HG03139 (cell line): ENCODE results near the gene MAGEL2.

Experiments
- ATAC-seq: cut with Tn5 transposase; IDR thresholded peaks from one replicate; pipeline ENCODE4 v1.9.1; 2021; ENCODE audit not compliant: unreplicated experiment

The MAGEL2 gene

DNA sequence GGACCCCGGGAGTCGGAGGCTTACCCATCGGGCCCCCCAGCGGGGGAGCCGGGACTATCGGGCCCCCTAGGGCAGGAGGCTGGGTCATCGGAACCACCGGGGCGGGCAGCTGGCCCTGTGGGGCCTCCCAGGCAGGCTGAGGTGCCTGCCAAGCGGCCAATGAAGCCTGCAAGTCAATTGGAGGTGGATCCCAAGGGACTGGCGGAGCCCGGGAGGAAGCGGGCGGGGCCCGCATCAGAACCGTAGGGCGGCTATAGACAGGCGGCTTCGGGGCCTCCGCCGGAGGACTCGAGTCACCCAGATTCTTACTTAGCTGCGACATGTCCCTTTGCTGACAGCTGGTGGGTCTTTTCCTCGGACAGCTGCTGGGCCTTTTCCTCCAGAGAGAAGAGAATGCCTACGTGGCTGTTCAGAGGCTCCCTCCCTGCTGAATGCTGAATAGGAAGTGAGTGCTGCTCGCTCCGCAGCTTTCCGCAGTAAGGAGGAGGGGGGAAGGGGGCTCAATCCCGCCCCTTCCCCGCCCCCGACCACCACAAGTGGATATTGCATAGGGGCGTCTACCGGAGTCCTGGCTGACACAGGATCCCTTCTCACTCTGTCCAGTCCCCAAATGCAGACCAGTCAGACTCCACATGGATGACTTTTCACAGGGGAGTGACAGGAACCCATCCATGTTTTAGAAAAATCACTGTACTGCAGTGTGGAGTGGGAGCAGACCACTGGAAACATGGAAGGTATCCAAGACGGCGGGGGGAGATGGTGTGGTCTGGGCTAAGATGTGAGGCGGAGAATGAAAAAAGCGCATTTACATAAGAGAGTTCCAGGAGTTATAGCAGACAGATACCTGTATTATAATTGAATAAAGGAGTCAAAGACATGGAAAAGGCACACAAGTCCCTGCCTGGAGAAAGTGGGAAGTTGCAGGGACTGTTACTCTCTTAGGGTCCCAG is at the start of gene MAGEL2:
TSS of gene MAGEL2 (minus strand) at position 447 of the 950 bp plus-strand sequence. CDS start at position 322, 125 bp downstream.
- no peak for ATAC-seq

DNA sequence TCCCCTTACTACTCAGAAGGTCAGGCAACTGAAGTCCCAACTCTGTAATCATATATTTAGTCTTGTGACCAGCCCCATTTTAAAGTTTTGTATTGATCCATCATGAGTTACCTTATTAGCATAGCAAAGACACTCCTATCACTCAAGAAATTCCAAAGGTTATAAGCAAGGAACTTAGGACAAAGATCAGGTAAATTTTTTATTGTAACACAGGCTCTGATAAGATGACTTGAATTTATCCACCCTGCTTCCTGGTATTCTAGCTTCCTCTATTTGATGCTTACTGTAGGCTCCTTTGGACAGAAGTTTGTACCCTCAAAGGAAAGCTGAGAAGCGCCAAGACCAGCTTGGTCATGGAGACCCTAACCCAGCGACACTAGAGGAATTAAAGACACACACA is 47.6 kb upstream of the MAGEL2 start:
- ATAC-seq: no peak

DNA sequence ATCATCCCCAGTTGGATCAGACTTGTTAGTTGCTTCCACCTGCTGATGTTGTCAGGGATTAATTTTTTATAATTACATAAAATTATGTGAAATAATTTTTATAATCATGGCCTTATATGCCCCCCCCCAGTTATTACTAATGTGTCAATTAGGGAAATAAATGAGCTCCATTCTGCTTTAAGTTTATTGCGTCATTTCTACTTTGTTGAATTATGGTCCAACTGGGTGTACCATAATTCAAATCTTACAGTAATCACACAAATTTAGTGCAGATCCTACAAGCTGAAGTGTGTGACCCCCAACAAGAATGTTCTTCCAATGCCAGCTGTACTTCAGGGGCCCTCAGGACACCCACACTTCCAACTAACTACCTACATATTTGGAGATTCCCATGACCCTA is 46.9 kb upstream of the MAGEL2 start:
- ATAC-seq: no peak

DNA sequence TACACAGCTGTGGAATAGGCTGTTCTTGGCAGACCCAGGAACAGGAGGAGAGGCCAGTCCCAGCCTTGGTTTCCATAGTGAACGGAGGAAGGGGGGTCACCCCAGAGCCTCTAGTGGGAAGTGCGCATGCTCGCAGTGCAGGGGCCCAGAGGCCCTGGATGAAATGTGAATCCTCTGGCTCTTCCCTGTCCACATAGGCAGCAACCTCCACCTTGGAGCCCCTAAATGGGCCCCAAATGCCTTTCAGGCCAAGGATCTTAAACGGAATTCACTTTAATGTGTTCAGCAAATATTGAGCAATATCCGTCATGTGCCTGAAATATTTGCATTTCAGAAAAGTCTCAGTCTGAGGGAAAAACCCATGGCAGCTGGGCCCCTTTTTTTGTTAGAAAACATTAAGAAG is 42.8 kb upstream of the MAGEL2 start:
- no peak for ATAC-seq

DNA sequence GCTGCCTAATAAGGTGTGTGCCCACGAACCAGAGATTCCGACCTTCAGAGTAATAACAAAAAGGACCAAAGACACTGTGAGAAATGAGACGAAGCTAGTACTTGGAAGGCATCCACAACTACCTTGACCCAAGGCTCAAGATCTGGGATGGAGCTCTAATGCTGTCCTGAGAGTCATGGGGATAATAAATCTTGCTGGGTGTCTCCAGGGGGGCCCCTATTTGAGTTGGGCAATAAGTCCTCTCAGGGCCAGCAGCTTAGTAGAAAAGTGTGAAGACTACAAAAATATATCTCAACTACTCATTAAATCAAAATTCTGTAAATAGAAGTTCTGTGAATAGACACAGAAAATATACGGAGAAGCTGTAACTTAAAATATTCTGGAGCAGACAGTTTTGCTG is 42.3 kb upstream of the MAGEL2 start:
- no peak for ATAC-seq

DNA sequence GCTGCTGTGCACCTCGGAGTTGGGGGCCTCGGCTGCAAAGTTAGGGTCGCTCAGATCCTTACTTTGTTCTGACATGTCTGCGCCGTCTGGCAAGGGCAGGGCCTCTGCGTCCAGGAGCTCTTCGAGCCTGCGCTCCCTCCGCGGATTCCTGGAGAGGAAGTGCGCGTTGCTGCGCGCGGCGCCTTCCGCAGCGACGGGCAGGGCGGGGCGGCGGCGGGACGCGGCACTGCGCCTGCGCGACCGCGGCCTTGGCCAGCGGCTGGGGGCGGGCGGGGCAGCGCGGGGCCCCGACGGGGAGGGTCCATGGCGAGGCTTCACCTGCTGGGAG is 39.4 kb upstream of the MAGEL2 start, which contains the start of gene NDN:
TSS of gene NDN (minus strand) at position 163 of the 328 bp plus-strand sequence. CDS start at position 75, 88 bp downstream.
- ATAC-seq: no peak

DNA sequence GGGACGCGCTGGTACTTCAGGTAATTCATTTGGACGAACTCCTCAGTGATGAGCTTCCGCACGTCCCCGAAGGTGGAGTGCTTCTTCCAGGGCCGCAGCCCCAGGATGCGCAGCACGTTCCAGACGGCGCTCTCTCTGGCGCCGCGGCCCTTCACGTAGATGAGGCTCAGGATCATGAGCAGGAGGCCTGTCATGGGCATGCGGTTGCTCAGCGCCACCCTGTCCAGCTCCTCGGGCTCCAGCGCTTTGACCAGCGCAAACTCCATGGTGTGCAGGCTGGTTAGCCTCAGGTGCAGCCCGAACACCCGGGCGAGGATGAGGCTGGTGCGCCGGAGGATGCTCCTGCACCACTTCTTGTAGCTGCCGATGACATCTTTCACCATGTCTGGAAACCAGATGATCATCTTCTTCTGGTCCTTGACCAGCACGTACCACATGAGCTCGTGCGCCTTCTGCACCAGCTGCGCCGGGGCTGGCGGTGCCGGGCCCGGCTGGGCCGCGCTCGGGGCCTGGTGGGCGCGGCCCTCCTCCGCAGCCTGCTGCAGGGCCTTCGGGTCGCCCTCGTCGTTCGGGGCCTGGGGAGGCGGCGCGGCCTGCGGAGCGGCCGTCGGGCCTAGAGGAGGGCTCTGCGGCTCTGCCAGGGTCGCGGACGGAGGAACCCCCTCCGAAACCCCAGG is 38.9 kb upstream of the MAGEL2 start:
- no peak for ATAC-seq

DNA sequence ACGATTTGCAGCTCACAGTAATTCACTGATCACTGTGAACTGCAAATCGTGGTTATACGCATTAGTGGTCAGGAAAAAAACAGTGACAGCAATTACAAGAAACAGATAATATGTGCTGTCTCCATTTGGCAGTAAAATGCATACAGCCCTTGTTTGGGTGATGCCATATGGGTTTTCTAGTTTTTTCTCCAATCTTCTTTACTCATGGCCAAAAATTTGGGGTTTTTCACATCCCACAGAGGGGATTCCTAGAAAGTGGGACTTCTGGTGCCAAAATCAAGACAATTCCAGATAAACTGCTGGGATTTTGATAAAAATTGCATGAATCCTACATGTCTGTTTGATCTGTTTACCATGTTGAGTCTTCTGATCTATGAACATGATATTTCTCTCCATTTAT is 23.8 kb upstream of the MAGEL2 start:
- ATAC-seq: no peak

DNA sequence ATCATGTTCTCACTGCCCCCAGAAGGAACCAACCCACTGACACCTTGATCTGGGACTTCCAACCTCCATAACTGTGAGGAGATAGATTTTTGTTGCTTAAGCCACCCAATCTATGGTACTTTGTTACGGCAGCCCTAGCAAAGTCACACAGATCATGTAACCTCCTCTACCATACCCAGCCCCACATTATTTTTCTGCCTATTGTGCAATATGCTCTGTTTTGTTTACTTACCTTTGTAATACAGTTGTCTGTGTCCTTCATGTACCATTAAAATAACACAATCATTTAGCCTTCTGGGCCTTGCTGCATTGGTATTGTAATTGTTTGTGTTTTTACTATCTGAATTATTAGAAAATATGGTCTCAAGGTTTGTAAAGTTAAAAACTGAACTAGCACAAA is 23.3 kb upstream of the MAGEL2 start:
- no peak for ATAC-seq

DNA sequence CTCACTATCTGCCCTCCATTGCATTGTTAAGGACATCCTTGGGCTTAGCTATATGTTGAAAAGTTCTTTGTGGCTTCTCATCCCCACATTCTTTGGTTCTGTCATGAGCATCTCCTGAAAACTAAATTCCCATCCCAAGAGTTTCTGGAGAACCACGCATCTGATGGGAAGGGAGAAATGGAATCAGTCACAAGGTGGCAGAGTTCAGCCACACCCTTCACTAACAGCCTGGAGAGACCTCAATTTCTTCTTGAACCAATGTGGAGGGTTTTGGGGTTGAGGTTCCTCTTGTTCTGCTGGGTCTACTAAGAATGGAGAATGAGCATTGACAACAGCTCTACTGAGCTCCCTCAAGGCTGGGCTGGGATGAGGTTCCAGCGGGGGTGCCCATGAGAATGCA is 15.6 kb upstream of the MAGEL2 start:
- ATAC-seq: no peak

DNA sequence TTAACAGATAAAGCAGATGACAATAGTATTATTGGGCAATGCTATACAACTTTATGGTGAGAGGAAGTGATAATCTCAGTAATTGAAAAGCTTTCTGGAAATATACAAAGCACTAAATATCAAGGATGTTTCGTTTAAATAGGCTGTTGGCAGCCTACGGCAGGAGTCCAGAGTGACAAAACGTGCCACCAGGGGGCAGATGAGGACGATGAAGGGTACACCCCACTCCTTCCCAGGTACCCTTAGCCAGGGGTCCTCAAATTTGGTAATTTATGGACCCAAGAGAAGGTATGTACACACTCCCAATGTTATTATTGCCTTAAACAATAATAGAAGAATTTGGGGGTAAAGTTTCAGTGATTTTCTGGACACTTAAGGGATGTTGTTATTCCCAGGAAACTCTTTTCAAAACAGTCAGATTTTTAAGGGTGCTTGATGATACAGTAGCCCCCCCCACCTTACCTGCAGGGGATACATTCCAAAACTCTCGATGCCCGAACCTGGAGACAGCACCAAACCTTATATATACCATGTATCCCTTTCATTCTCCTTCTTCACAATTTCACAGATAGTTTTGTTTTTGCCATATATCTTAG is 1.4 kb upstream of the MAGEL2 start:
- ATAC-seq: no peak

DNA sequence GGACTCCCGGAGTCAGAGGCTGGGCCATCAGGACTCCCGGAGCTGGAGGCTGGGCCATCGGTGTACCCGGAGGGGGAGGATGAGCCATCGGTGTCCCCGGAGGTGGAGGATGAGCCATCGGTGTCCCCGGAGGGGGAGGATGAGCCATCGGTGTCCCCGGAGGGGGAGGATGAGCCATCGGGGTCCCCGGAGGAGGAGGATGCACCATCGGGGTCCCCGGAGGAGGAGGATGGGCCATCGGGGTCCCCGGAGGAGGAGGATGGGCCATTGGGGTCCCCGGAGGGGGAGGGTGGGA is 719 bp downstream of the MAGEL2 start:
- no peak for ATAC-seq

DNA sequence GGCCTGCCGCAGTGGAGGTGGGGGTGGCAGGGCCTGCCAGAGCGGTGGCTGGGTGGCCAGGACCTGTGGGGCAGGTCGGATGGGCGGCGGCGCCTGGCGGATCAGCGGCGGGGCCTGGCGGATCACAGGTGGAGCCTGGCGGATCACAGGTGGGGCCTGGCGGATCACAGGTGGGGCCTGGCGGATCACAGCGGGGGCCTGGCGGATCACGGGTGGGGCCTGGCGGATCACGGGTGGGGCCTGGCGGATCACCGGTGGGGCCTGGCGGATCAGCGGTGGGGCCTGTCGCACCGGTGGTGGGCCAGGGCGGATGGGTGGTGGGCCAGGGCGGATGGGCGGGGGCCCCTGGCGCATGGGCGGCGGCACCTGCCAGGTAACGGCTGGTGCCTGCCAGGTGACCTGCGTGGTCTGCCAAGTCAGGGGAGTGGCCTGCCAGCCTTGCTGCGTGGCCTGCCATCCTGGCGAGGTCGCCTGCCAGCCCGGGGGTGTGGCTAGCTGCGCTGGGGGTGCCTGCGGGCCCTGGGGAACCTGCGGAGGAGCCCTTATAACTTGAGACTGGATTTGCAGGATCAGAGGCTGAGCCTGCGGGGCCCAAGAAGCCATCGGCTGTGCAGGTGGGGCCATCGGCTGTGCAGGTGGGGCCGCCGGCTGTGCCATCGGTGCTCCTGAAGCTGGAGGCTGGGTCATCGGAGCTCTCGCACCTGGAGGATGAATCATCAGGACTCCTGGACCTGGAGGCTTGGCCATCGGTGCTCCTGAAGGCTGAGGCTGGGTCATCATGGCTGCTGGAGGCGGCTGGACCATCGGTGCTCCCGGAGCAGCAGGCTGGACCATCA is 1.3 kb downstream of the MAGEL2 start:
- no peak for ATAC-seq

DNA sequence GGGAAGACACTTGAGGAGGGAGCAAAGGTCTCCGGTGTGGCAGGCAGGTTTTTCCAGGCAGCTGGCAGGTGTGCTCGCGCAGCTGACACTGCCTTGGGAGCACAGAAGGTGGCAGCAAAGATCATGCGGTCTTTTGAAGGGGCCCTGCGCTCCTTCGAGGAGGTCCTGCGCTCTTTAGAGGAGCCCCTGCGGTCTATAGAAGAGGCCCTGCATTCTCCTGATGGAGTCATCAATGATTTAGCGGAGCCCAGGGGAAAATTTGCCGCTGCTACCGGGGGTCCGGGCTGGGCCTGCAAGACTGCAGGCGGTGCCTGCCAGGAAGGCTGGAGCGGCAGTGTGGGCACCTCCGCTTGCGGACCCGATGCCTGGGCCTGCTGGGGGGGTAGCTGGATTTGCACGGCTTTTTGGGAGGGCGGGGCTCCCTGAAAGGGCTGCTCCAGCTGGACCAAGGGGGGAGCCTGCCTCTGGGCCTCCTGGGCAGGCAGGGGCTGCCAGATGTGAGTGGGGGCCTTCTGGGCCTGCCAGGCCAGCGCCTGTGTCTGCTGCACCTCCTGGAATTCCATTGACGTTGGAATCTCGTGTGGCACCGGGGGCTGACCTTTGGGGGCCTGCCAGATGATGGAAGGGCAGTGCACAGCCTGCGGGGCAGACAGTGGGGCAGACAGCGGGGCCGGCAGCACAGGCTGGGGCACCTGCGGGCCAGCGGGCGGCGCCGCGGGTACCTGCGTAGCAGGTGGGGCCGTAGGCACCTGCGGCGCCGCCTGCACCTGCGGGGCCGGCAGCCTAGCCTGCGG is 2.1 kb downstream of the MAGEL2 start:
- ATAC-seq: no peak

DNA sequence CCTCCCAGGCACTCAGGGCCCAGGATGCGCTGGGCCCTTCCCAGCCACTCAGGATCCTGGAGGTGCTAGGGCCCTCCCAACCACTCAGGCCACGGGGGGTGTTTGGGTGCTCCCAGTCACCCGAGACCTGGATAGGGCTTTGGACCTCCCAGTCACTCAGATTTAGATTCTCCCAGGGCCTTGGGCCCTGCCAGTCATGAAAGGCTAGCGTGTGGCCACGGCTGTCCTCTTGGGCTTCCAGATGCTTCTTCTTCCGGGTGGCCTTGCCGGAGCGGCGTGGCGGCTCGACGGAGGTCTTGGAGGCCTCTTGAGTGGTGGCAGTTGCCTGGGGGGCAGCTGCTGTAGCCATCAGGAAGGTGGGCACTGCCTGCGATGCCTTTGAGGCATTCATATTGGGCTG is 2.8 kb downstream of the MAGEL2 start:
- no peak for ATAC-seq

DNA sequence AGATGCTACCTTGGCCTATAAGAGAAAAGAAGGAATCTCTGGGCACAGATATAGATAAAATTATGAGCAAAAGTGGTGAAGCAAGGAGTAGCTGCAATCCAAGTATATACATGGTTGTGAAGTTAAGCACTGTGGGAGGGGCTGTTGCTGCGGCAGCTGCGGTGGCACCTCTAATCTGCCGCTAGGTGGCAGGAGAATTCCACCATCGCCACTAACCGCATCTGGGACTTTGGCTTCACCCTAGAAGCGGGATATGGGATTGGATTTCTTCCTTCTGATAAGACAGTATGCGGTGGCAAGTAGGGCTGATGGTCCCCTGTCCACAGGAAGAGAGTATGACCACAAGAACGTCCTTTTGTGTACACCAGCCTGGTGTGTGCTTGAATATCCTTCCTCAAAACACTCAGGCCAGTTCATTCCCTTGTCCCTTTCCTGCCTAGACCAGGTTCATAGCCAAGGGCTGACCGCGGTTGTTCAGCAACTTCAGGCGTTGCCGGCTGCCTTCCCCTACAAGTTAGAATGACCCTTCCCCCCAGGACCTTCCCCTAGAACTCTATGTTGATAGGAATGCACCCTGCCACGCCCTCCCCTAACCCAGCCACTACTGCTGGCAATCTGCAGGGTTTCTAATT is 5.1 kb downstream of the MAGEL2 start:
- no peak for ATAC-seq

DNA sequence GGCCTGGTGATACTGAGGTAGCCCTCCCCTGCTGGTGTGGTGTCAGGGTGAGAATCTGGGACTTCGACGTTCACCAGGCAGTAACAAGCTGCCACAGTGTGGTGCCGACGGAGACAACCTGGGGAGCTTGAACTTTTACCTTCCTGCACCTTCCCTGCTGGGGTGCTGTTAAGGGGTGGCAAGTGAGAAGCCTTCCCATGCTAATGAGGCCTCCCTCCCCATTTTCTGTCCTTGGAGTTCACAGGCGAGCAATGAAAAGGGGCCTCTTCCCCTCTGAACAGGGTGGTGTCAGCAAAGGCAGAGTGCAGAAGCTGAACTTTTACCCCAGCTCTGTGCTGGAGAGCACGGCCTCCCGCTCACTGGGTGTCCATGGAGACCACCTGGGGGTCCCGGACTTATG is 13.5 kb downstream of the MAGEL2 start:
- ATAC-seq: no peak

DNA sequence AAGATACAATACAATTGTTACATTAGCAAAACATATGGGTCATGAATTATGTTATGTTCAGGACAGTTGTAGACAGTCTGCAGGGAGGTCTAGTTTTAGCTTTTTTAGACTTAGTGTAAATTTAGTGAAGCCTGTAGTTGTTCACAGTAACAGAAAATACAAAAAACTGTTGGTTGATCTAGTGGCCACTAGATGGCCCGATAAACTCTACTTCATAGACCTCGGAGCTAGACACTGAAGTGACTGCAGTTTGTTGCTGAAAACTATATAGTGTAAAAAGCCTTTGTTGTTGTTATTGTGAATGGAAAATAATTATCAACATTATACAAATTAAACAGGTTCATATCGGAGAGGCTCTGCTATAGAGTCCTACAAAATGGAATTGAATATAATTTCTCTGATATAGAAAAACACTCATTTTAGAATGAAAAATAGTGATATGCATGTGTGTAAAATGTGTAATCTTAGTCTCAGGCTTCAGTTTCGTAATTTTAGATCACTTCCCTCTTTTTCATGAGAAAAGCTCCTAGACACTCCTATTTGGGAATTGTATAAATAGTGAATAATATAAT is 18.3 kb downstream of the MAGEL2 start:
- no peak for ATAC-seq

DNA sequence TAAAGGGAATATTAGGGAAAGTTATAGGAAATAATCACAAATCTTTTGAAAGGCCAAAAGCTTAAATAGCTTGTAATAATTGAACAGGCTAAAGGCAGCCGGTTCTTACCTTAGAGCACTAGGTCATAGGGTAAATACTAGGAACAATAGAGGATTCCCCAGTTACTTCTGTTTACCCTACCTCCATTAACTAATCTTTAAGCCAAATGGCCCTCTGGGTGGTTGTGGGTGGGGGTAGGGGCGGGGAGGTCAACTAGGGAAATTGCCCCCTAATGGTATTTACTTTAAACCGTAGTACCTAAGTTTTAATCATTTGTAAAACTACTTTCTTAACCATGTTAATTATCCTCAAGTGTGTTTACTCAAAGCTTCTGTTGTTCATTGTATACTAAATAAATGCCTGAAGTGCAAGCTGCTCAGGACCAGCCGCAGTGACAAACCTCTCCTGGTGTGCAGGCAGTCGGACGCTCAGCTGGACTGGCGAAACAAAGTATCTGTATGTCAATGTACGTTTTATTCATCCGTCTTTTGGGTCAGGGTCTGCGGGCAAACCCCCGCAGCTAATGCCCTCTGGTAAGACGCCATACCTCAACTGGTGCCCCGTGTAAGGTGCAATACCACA is 18.9 kb downstream of the MAGEL2 start:
- no peak for ATAC-seq
